Gastrocnemius medialis (tissue), 4 donors: Measurements from ENCODE around the gene SOCS2. TPM values are rescaled to one million over a fixed set of nuclear protein-coding genes. Genes with fewer than 3 reads are reported as not detected.

ENCODE experiments used
- ATAC-seq, 2 donors: fragments of 150-250 bp; one replicate each; pipeline ENCODE4 v1.9.1; 2016
- DNase-seq, 2 donors: peaks; one replicate each; pipeline ENCODE4 v3.0.0-alpha.2; 2019
- H3K27ac ChIP-seq, 4 donors: fragments of 200-600 bp; sonication (generic); 1 replicate in 1 of 4; 2 replicates in 3 of 4; pipeline ENCODE4 v1.5.1; 2016 to 2018; ENCODE audit warnings: mild to moderate bottlenecking in 2 of 4, moderate library complexity in 1 of 4
- H3K27me3 ChIP-seq, 3 donors: fragments of 200-600 bp; sonication (generic) in 2 of 3; 1 replicate in 1 of 3; 2 replicates in 2 of 3; pipeline versions ENCODE4 v1.5.1 to v1.6.0; 2016 to 2019; ENCODE audit warnings: mild to moderate bottlenecking in 1 of 3, moderate library complexity in 1 of 3
- H3K36me3 ChIP-seq, 2 donors: fragments of 200-600 bp; sonication (generic) in 1 of 2; one replicate each; pipeline ENCODE4 v1.5.1; 2017 to 2018
- H3K4me1 ChIP-seq, 2 donors: fragments of 200-600 bp; sonication (generic) in 1 of 2; one replicate each; pipeline ENCODE4 v1.5.1; 2016 to 2017; ENCODE audit warnings: mild to moderate bottlenecking in 2 of 2
- H3K4me3 ChIP-seq, 4 donors: fragments of 200-600 bp; sonication (generic) in 3 of 4; 1 replicate in 1 of 4; 2 replicates in 3 of 4; pipeline ENCODE4 v1.5.1; 2016 to 2019; ENCODE audit warnings: mild to moderate bottlenecking in 2 of 4
- H3K9me3 ChIP-seq, 3 donors: fragments of 200-600 bp; sonication (generic) in 2 of 3; 1 replicate in 1 of 3; 2 replicates in 2 of 3; pipeline ENCODE4 v1.5.1; 2016 to 2019
- CTCF ChIP-seq, 5 experiments: fragments of 450-650 bp in 3 of 5; fragments of 200-600 bp in 2 of 5; sonication (generic) in 2 of 5; IDR thresholded peaks in 4 of 5; conservative IDR thresholded peaks in 1 of 5; 1 replicate in 4 of 5; 2 replicates in 1 of 5; pipeline ENCODE4 v1.5.1; 2016 to 2019; ENCODE audit warnings: antibody characterized with exemption in 5 of 5, mild to moderate bottlenecking in 3 of 5, moderate library complexity in 3 of 5
- POLR2A ChIP-seq, 2 donors: fragments of 450-650 bp; IDR thresholded peaks; one replicate each; pipeline ENCODE4 v1.6.1; 2017; ENCODE audit warnings: antibody characterized with exemption in 2 of 2, mild to moderate bottlenecking in 2 of 2, moderate library complexity in 2 of 2
- in situ Hi-C, 4 donors: fragments of 200-750 bp; cut with MboI; loops; one replicate each; pipeline versions ENCODE4 v1.15.0 to v1.8.0; 2017; ENCODE audit warnings: low sequenced_read_pairs in 4 of 4
- intact Hi-C: fragments of 100-400 bp; cut with DNase I; formaldehyde crosslinking; loops from one replicate; pipeline ENCODE4 v1.15.1; 2023; ENCODE audit warnings: low total_unique reads
- total RNA-seq, 4 donors: library from RNA; depleted of rRNA; stranded (reverse); fragments of >200 nt; gene quantifications; one replicate each; pipeline versions ENCODE4 v1.1.0 to v1.2.3, GENCODE V29; 2016

Gene SOCS2
- total RNA-seq, 4 donors from 2014 or later, result 4.3 to 14.9 (median 5.3) TPM

GRCh38 chr12:93603762-93604161, 31.3 kb downstream of the SOCS2 start:
- DNase-seq, result no peak
- intact Hi-C loops, result no loop called here
- in situ Hi-C loops, result no loop called here

GRCh38 chr12:93608313-93608712, 35.8 kb downstream of the SOCS2 start:
- DNase-seq (no peak), ATAC-seq (no peak)
- intact Hi-C loops (no loop called here), in situ Hi-C loops (no loop called here)
- no peaks in the 10 kb centered on the region for H3K36me3 ChIP-seq
- H3K27ac ChIP-seq, result no peak overlapping the region
- TF ChIP-seq CTCF (IDR thresholded peaks at IDR 0.05 in 4 of 5, conservative IDR thresholded peaks at IDR 0.05 in 1 of 5) (no peak), POLR2A (IDR thresholded peaks at IDR 0.05) (no peak)
- no peaks in the 10 kb centered on the region for H3K9me3 ChIP-seq
- no peaks in the 10 kb centered on the region for H3K27me3 ChIP-seq
- H3K4me3 ChIP-seq, result no peak overlapping the region
- peaks cover 2 to 4% of the 10 kb centered on the region in 2 donors for H3K4me1 ChIP-seq

More at GRCh38 chr12:93603762-93604161, 31.3 kb downstream of the SOCS2 start:
- Histone ChIP-seq H3K27me3 (no peaks in the 10 kb centered on the region), H3K27ac (no peak overlapping the region), H3K36me3 (no peaks in the 10 kb centered on the region), H3K4me1 (peaks cover 9 to 10% of the 10 kb centered on the region in 2 donors), H3K9me3 (no peaks in the 10 kb centered on the region), H3K4me3 (no peak overlapping the region)
- no peak for TF ChIP-seq POLR2A (IDR thresholded peaks at IDR 0.05)
- peak in 1 of 5 experiments; percentile 20 for TF ChIP-seq CTCF (IDR thresholded peaks at IDR 0.05 in 4 of 5, conservative IDR thresholded peaks at IDR 0.05 in 1 of 5)
- no peak for ATAC-seq

GRCh38 chr12:93609281-93610192, 37.1 kb downstream of the SOCS2 start:
- Histone ChIP-seq H3K36me3 (no peaks in the 10 kb centered on the region), H3K4me1 (no peaks in the 10 kb centered on the region), H3K27me3 (no peaks in the 10 kb centered on the region), H3K4me3 (no peak overlapping the region), H3K9me3 (no peaks in the 10 kb centered on the region), H3K27ac (no peak overlapping the region)
- no peak for DNase-seq
- no peak for ATAC-seq
- no peak for TF ChIP-seq POLR2A (IDR thresholded peaks at IDR 0.05)
- TF ChIP-seq CTCF (IDR thresholded peaks at IDR 0.05 in 4 of 5, conservative IDR thresholded peaks at IDR 0.05 in 1 of 5), result no peak
- in situ Hi-C loops (no loop called here), intact Hi-C loops (no loop called here)

GRCh38 chr12:93612776-93613175, 40.3 kb downstream of the SOCS2 start:
- ATAC-seq (peak in 1 of 2 donors; percentile 12), DNase-seq (no peak)
- in situ Hi-C loops, result no loop called here
- intact Hi-C loops, result no loop called here
- Histone ChIP-seq H3K9me3 (no peaks in the 10 kb centered on the region), H3K4me1 (no peaks in the 10 kb centered on the region), H3K4me3 (no peak overlapping the region), H3K27me3 (no peaks in the 10 kb centered on the region), H3K27ac (no peak overlapping the region), H3K36me3 (no peaks in the 10 kb centered on the region)
- no peak for TF ChIP-seq CTCF (IDR thresholded peaks at IDR 0.05 in 4 of 5, conservative IDR thresholded peaks at IDR 0.05 in 1 of 5)
- no peak for TF ChIP-seq POLR2A (IDR thresholded peaks at IDR 0.05)
